T-helper 1 cell treated with Interleukin-12 subunit alpha and Interleukin-12 subunit beta and Interleukin-4 antibody, amounts not matched to agents 30 μg/mL and 1 μg/mL, for 36 hours (primary cell): ENCODE measurements around the gene BANK1.

Experiments
- H3K27ac Mint-ChIP-seq: one replicate; pipeline ENCODE4 v1.8.0; 2021; ENCODE audit warnings: mild to moderate bottlenecking, mixed read lengths
- H3K27me3 Mint-ChIP-seq: one replicate; pipeline ENCODE4 v1.8.0; 2021; ENCODE audit warnings: low read depth, mixed read lengths
- H3K36me3 Mint-ChIP-seq: one replicate; pipeline ENCODE4 v1.8.0; 2021; ENCODE audit warnings: low read depth, mixed read lengths
- H3K4me1 Mint-ChIP-seq: one replicate; pipeline ENCODE4 v1.8.0; 2021; ENCODE audit warnings: low read depth, mixed read lengths
- H3K4me3 Mint-ChIP-seq: one replicate; pipeline ENCODE4 v1.8.0; 2021; ENCODE audit warnings: mild to moderate bottlenecking, moderate library complexity, mixed read lengths
- H3K9me3 Mint-ChIP-seq: one replicate; pipeline ENCODE4 v1.8.0; 2021; ENCODE audit warnings: mixed read lengths

The BANK1 gene

DNA sequence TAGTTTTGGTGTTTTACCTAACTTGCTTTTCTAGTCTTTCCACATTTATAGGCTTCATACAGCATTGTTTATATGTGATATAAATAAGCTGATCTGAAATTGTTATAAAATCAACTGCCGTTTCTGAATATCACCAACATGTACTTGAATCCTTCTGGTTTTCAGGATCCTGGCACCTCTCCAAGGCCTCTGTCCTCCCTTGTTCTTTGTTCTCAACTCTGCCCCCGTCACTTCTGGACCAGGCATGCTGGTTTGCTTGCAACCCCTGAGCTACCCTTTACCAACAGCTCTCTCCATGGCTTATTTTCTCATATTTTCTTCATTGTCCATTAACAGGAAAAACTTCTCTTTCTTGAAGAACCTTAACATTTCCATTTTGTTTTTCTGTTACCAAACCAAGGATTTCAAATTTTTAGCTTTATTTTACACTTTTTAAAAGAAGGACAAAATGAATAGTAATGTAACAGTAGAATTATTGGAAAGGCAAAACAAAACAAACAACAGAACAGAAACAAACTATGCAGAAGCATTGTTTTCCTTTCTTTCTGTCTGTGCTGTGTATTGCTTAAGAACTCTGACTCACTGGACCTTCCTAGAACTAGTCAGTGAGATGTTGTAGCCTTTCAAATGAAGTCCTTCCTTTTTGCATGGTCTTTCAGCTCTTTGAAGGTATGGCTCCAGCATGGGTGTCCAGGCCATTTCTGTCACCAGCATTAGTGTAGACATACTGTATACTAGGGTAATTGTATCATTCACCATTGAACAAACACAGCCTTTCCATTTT lies 44.8 kb downstream of the BANK1 start:
- Mint-ChIP-seq H3K4me3 (no peak overlapping the region), H3K4me1 (no peaks in the 10 kb centered on the region), H3K36me3 (no peaks in the 10 kb centered on the region), H3K27me3 (peaks cover 4% of the 10 kb centered on the region), H3K27ac (no peak overlapping the region), H3K9me3 (no peaks in the 10 kb centered on the region)

DNA sequence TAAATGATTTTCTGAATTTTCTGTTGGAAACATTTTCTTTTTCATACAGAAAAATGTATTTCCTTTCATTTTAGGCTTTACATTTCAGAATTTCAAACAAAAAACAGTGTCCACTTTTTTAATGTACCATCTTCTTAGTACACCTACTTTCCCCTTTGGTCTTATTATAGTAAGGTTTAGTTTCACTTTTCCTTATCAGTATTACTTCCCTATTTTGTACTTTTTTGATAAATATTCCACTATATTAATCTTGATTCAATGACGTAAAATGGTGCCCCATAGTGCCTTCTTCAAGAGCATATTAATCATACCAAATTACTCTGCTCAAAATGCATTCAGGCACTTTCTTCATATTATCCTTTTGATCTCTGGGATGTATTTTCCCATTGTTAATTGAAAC lies 52.5 kb downstream of the BANK1 start:
- H3K36me3 Mint-ChIP-seq = no peaks in the 10 kb centered on the region
- no peaks in the 10 kb centered on the region for H3K27me3 Mint-ChIP-seq
- H3K9me3 Mint-ChIP-seq = no peaks in the 10 kb centered on the region
- H3K27ac Mint-ChIP-seq = no peak overlapping the region
- no peak overlapping the region for H3K4me3 Mint-ChIP-seq
- H3K4me1 Mint-ChIP-seq = no peaks in the 10 kb centered on the region

DNA sequence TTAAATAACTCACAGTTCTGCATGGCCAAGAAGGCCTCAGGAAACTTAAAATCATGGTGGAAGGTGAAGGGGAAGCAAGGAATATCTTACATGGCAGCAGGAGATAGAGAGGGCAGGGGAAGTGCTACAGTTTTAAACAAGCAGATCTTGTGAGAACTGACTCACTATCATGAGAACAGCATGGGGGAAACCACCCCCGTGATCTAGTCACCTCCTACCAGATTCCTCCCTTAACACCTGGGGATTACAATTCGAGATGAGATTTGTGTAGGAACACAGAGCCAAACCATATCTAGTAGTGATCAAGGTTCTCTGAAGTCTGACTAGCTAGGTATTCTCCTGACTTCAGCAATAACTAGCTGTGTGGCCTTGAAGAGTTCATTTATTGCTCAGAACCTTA lies 56.0 kb downstream of the BANK1 start:
- H3K27ac Mint-ChIP-seq = no peak overlapping the region
- no peaks in the 10 kb centered on the region for H3K36me3 Mint-ChIP-seq
- H3K4me1 Mint-ChIP-seq = no peaks in the 10 kb centered on the region
- H3K4me3 Mint-ChIP-seq = no peak overlapping the region
- H3K9me3 Mint-ChIP-seq = no peaks in the 10 kb centered on the region
- no peaks in the 10 kb centered on the region for H3K27me3 Mint-ChIP-seq

DNA sequence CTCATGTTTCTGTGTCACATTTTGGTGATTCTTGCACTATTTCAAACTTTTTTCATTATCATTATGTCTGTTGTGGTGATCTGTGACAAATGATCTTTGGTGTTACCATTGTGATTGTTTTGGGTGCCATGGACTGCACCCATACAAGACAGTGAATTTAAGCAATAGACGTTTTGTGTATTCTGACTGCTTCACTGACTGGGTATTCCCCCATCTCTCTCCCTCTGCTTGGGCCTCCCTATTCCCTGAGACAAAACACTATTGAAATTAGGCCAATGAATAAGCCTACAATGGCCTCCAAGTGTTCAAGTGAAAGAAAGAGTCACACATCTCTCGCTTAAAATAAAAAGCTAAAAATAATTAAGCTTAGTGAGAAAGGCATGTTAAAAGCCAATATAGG lies 60.2 kb downstream of the BANK1 start:
- no peak overlapping the region for H3K4me3 Mint-ChIP-seq
- no peaks in the 10 kb centered on the region for H3K27me3 Mint-ChIP-seq
- H3K9me3 Mint-ChIP-seq = no peaks in the 10 kb centered on the region
- no peaks in the 10 kb centered on the region for H3K4me1 Mint-ChIP-seq
- H3K27ac Mint-ChIP-seq = no peak overlapping the region
- no peaks in the 10 kb centered on the region for H3K36me3 Mint-ChIP-seq

DNA sequence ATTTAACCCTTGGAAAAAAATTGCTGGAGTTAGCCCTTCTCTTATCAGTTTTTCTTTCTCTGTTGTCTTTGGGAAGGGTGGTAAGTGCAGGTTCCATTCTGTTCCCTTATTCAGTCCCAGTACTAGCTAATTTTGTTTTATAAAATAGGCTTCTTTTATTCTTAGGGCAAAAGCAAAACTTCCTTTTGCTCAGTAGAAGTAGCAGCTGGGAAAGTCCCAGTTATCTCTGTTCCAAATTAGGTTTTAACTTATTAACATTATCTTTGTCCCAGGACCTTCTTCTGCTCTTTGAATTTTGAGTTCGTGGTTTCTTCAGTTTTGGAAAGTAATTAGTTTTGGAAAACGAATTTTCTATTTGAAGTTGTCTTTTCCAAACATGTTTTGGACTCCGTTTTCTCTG lies 61.1 kb downstream of the BANK1 start:
- no peaks in the 10 kb centered on the region for H3K27me3 Mint-ChIP-seq
- no peaks in the 10 kb centered on the region for H3K36me3 Mint-ChIP-seq
- H3K4me3 Mint-ChIP-seq = no peak overlapping the region
- H3K27ac Mint-ChIP-seq = no peak overlapping the region
- H3K9me3 Mint-ChIP-seq = no peaks in the 10 kb centered on the region
- no peaks in the 10 kb centered on the region for H3K4me1 Mint-ChIP-seq

DNA sequence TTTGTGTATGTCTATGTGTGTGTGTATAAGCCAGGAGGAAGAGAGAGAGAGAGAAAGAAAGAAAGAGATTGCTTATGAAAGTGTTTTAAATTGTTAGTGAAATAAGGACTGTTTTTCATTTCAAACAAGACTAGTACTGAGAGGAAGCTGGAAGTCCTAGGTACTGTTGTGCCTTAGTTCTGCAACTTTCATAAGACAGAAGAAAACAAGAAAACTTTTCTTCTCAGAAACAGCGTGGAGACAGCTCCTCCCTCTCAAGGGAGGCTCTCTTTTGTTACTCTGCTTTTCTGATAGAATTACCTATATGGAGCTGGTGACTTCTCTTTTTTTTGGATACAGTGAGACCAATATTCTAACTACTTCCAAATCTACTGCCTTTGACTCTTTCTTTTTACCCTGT lies 62.5 kb downstream of the BANK1 start:
- Mint-ChIP-seq H3K27me3 (no peaks in the 10 kb centered on the region), H3K36me3 (no peaks in the 10 kb centered on the region), H3K9me3 (no peaks in the 10 kb centered on the region), H3K4me3 (no peak overlapping the region), H3K27ac (no peak overlapping the region), H3K4me1 (no peaks in the 10 kb centered on the region)

DNA sequence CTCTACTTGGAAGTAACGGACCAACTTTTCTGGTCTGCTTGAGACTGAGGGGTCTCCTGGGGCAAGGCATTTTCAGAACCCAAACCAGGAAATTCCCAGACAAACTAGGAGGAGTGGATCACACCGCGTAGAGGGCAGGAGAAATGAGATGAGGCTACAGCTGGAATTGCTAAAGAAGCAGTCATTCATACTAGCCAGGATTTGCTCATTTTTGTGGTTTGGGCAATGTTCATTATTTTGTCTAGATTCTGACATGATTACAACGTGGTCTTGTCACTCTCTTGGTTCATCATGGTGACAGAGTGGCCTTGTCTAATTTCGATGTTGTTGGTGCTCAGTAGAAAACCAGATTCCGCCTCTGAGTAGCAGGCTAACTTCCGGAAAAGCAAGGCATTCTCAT lies 63.2 kb downstream of the BANK1 start:
- no peaks in the 10 kb centered on the region for H3K4me1 Mint-ChIP-seq

DNA sequence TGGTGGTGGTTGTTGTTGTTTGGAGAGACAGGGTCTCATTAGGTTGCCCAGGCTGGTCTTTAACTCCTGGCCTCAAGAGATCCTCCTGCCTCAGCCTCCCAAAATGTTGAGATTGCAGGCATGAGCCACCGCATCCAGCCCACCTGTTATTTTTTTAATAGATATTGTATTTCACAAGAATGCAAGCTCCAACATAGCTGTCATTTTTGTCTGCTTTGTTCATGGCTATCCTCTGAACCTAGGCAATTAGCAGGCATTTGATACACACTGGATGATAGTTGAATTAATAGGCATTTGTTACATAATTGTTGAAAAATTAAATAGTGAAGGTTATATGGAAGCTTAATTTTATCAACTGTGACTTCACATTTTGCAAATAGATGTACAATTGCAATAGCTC lies 64.7 kb downstream of the BANK1 start:
- Mint-ChIP-seq H3K4me1 (no peaks in the 10 kb centered on the region), H3K27me3 (no peaks in the 10 kb centered on the region)

More for the DNA sequence above, 63.2 kb downstream of the BANK1 start:
- Mint-ChIP-seq H3K27me3 (no peaks in the 10 kb centered on the region), H3K27ac (no peak overlapping the region), H3K4me3 (no peak overlapping the region), H3K9me3 (no peaks in the 10 kb centered on the region), H3K36me3 (no peaks in the 10 kb centered on the region)

DNA sequence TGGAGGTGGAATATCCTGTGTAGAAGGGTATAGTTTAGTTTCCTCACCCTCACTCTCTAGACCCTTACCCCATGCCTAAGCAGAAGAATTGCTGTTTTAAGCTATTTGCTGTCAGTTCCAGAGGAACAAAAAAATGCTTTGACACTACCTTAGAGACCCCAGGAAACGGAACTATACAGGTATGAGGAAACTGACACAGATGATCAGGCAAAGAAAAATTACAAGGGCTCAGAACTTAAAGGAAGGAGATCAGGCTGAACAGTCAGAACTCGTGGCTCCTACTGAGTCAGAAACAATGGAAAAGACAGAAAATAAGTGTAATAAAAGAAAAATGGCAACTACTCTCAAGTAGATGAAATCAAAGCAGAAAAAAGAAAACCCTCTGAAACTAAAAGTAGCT lies 65.6 kb downstream of the BANK1 start:
- Mint-ChIP-seq H3K27me3 (no peaks in the 10 kb centered on the region), H3K36me3 (no peaks in the 10 kb centered on the region), H3K27ac (no peak overlapping the region), H3K4me3 (no peak overlapping the region), H3K4me1 (no peaks in the 10 kb centered on the region), H3K9me3 (no peaks in the 10 kb centered on the region)

More for the DNA sequence above, 64.7 kb downstream of the BANK1 start:
- Mint-ChIP-seq H3K36me3 (no peaks in the 10 kb centered on the region), H3K9me3 (no peaks in the 10 kb centered on the region), H3K4me3 (no peak overlapping the region), H3K27ac (no peak overlapping the region)

DNA sequence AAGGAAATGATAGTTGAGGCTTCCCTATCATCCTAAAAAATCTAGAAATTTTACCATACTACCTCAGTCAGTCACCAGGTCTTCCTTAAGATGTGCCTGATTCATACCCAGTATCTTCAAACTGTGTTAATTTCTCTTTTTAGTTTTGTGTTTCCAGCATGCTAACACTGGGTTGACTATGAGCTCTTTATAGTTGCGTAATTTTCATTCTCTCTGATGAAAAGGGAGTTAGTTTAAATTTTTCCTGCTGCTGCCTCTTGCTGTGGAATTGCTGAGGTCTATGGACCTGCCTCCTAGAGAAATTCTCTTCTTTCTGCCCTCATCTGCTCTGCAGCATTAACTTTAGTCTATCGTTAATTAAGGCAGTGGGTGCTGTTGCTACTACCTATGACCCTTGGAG lies 66.6 kb downstream of the BANK1 start:
- no peaks in the 10 kb centered on the region for H3K27me3 Mint-ChIP-seq
- no peak overlapping the region for H3K27ac Mint-ChIP-seq
- no peaks in the 10 kb centered on the region for H3K4me1 Mint-ChIP-seq
- no peaks in the 10 kb centered on the region for H3K9me3 Mint-ChIP-seq
- no peak overlapping the region for H3K4me3 Mint-ChIP-seq
- H3K36me3 Mint-ChIP-seq = no peaks in the 10 kb centered on the region

DNA sequence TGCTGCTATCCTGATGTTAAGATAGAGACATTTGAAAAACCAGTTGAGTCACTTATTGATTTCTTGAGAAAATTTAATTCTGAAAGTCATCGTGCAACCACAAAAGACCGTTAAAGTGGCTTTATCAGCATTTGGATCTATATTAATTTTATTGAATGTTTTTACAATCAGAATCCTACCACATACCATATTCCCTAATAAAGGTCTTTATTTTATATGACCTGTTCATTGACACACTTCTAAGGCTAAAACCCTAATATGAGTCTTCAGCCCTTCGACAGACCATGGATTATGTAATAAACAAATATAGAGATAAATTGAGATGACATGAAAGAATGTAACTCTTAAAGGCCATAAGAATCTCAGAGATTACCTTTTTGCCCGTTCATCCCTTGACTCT lies 68.1 kb downstream of the BANK1 start:
- Mint-ChIP-seq H3K27ac (no peak overlapping the region), H3K36me3 (no peaks in the 10 kb centered on the region), H3K4me1 (no peaks in the 10 kb centered on the region), H3K9me3 (no peaks in the 10 kb centered on the region), H3K4me3 (no peak overlapping the region), H3K27me3 (no peaks in the 10 kb centered on the region)

DNA sequence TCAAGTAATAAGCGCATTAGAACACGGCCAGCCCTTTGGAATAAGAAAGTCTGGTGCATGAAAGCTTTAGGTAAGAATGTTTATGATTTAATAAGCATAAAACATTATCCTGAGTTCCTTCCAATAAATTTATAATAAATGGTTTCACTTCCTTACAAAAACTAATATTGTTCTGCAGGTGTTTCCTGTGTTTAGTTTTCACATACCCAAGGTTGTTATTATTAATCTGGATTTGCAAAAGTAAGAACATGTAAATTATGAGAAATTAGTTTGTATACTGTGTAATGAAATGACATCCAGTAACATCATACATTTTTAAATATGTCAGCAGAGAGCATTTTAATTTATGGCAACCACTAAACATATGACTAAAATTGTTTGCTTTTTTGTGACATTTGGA lies 72.1 kb downstream of the BANK1 start:
- H3K36me3 Mint-ChIP-seq = no peaks in the 10 kb centered on the region
- no peak overlapping the region for H3K27ac Mint-ChIP-seq
- H3K27me3 Mint-ChIP-seq = no peaks in the 10 kb centered on the region
- no peaks in the 10 kb centered on the region for H3K9me3 Mint-ChIP-seq
- H3K4me3 Mint-ChIP-seq = no peak overlapping the region
- no peaks in the 10 kb centered on the region for H3K4me1 Mint-ChIP-seq

DNA sequence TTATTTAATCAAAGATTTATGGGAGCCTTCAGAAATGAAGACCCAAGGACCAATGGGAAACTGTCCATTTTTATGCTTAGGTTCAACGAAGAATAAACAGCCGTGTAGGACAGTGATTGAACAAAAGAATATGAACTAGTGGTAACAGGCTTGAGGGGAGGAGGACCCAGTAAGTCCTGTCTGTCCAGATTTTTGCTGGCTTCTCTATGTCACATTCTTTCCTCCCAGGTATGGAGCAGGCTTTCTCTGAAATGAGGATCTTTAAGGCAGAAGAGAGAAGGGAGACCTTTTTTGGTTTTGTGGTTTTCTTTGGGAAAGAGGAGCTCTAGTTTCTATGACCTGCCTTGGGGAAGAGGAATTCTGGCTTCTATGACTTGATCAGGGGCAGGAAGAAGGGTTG lies 74.1 kb downstream of the BANK1 start:
- Mint-ChIP-seq H3K9me3 (no peaks in the 10 kb centered on the region), H3K27me3 (no peaks in the 10 kb centered on the region), H3K27ac (no peak overlapping the region), H3K36me3 (no peaks in the 10 kb centered on the region), H3K4me1 (no peaks in the 10 kb centered on the region), H3K4me3 (no peak overlapping the region)

DNA sequence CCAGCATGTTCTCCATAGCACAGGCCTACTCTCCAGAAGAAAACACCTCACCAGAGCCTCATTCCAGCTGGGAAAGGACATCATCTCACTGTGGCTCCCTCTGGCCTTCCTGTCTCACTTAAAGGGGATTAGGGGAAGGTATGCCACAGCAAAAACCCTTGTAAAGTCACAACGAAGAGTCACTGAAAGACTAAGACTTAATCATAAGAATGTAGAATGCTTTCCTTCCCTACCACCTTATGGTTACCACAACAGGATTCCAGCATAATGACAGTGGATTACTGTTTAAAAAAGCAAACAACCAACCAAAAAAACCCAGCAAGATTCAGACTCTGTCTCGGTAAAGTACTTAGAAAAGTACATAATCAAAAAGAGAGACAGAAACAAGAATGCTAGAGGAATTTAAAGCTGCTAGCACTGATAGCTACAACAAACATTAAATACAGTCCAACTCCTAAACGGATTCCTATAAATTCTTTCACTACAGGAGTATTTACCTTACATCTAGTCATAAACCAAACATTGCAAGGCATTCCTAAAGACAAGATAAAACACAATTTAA lies 75.1 kb downstream of the BANK1 start:
- H3K4me3 Mint-ChIP-seq = no peak overlapping the region
- H3K36me3 Mint-ChIP-seq = no peaks in the 10 kb centered on the region
- no peak overlapping the region for H3K27ac Mint-ChIP-seq
- H3K9me3 Mint-ChIP-seq = no peaks in the 10 kb centered on the region
- H3K4me1 Mint-ChIP-seq = no peaks in the 10 kb centered on the region
- peaks cover 3% of the 10 kb centered on the region for H3K27me3 Mint-ChIP-seq

DNA sequence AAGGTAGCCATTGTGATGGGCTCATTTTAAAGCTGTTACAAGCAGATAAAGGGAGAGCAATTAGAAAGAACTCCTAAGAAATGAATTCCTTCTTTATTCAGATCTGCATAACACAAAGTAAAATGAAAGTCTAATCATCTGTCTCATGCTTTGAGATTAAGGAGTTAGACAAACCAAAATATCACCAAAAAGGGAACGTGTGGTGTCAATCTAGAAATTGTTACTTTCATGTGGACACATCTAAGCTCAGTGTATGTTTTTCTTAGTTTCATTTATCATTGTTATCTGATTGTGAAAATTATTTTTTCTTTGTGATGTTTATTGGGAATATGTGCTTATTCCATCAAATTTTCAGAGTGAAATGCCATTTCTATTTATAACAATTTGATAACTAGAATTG lies 80.3 kb downstream of the BANK1 start:
- no peaks in the 10 kb centered on the region for H3K9me3 Mint-ChIP-seq
- no peak overlapping the region for H3K4me3 Mint-ChIP-seq
- no peak overlapping the region for H3K27ac Mint-ChIP-seq
- no peaks in the 10 kb centered on the region for H3K4me1 Mint-ChIP-seq
- no peaks in the 10 kb centered on the region for H3K36me3 Mint-ChIP-seq
- peaks cover 6% of the 10 kb centered on the region for H3K27me3 Mint-ChIP-seq
